OCI-LY1 (cell line): ENCODE results near the gene GLIS1.

ENCODE experiments used
- H2AFZ ChIP-seq: fragments of 200-600 bp; sonication (generic), shearing (Covaris generic); 2 replicates; pipeline ENCODE4 v1.6.0; 2014; ENCODE audit warnings: antibody characterized with exemption, mild to moderate bottlenecking, low read length
- H3F3A ChIP-seq: fragments of 200-600 bp; sonication (generic), shearing (Covaris generic); 2 replicates; pipeline ENCODE4 v1.6.0; 2014; ENCODE audit warnings: mild to moderate bottlenecking, antibody characterized with exemption, low read length, moderate library complexity; ENCODE audit not compliant: insufficient read depth
- H3K27ac ChIP-seq: fragments of 200-600 bp; sonication (generic); 2 replicates; pipeline ENCODE4 v1.5.1; 2014; ENCODE audit warnings: low read length, mixed run types, mild to moderate bottlenecking, low read depth; ENCODE audit not compliant: poor library complexity, severe bottlenecking
- H3K27me3 ChIP-seq: fragments of 200-600 bp; sonication (generic); 2 replicates; pipeline ENCODE4 v1.6.0; 2014; ENCODE audit warnings: antibody characterized with exemption, mild to moderate bottlenecking, low read length, moderate library complexity; ENCODE audit not compliant: insufficient read depth
- H3K36me3 ChIP-seq: fragments of 200-600 bp; sonication (generic); 2 replicates; pipeline ENCODE4 v1.6.1; 2014; ENCODE audit warnings: mild to moderate bottlenecking, antibody characterized with exemption, low read length, moderate library complexity, mixed read lengths; ENCODE audit not compliant: insufficient read depth
- H3K4me1 ChIP-seq: fragments of 200-600 bp; sonication (generic); 2 replicates; pipeline ENCODE4 v1.5.1; 2014; ENCODE audit warnings: mild to moderate bottlenecking, low read length, moderate library complexity; ENCODE audit not compliant: insufficient read depth, severe bottlenecking
- H3K4me2 ChIP-seq: fragments of 200-600 bp; sonication (generic), shearing (Covaris generic); 2 replicates; pipeline ENCODE4 v1.6.1; 2014; ENCODE audit warnings: low read length
- H3K4me3 ChIP-seq: fragments of 200-600 bp; sonication (generic); 2 replicates; pipeline ENCODE4 v1.5.1; 2014; ENCODE audit warnings: low read length, low read depth, mild to moderate bottlenecking, mixed read lengths; ENCODE audit not compliant: poor library complexity, severe bottlenecking
- H3K79me2 ChIP-seq: fragments of 200-600 bp; shearing (Covaris generic); 2 replicates; pipeline ENCODE4 v1.6.1; 2016; ENCODE audit warnings: mixed run types, low read length, mixed read lengths; ENCODE audit not compliant: insufficient read depth
- H3K9ac ChIP-seq: fragments of 200-600 bp; sonication (generic), shearing (Covaris generic); 2 replicates; pipeline ENCODE4 v1.6.1; 2014; ENCODE audit warnings: mild to moderate bottlenecking, low read length, mixed read lengths
- H3K9me2 ChIP-seq: fragments of 200-600 bp; sonication (generic), shearing (Covaris generic); 2 replicates; pipeline ENCODE4 v1.6.1; 2014; ENCODE audit warnings: low read depth, mild to moderate bottlenecking, low read length, mixed read lengths
- H3K9me3 ChIP-seq: fragments of 200-600 bp; shearing (Covaris generic); 2 replicates; pipeline ENCODE4 v1.6.1; 2014; ENCODE audit warnings: low read length, mixed read lengths
- H4K20me1 ChIP-seq: fragments of 200-600 bp; sonication (generic), shearing (Covaris generic); 2 replicates; pipeline ENCODE4 v1.6.0; 2016; ENCODE audit warnings: mild to moderate bottlenecking, low read length; ENCODE audit not compliant: insufficient read depth
- CTCF ChIP-seq: fragments of 200-600 bp; sonication (generic), shearing (Covaris generic); IDR thresholded peaks from 2 replicates; pipeline ENCODE4 v1.5.1; 2017; ENCODE audit warnings: mild to moderate bottlenecking, antibody characterized with exemption, low read length, moderate library complexity, mixed read lengths
- EZH2 ChIP-seq: fragments of 200-600 bp; sonication (generic), shearing (Covaris generic); IDR thresholded peaks from 2 replicates; pipeline ENCODE4 v1.8.0; 2017; ENCODE audit warnings: borderline replicate concordance, mixed run types, mild to moderate bottlenecking, antibody characterized with exemption, low read length, moderate library complexity, mixed read lengths

The GLIS1 gene

GRCh38 chr1:53478502-53478818, 260.5 kb downstream of the GLIS1 start:
- Histone ChIP-seq H3K27me3 (0 out of 2 replicates have a peak, but pooled peaks cover 3% of the 10 kb centered on the region), H3K9ac (no peak overlapping the region), H3K9me3 (no peaks in the 10 kb centered on the region), H3K27ac (no peak overlapping the region), H3F3A (no peaks in the 10 kb centered on the region), H3K36me3 (no peaks in the 10 kb centered on the region), H4K20me1 (no peaks in the 10 kb centered on the region), H3K4me2 (no peak overlapping the region), H3K4me3 (no peak overlapping the region), H2AFZ (no peak overlapping the region), H3K4me1 (no peaks in the 10 kb centered on the region), H3K79me2 (no peaks in the 10 kb centered on the region), H3K9me2 (no peaks in the 10 kb centered on the region)
- no peak for TF ChIP-seq CTCF
- TF ChIP-seq EZH2 = no peak

GRCh38 chr1:53477651-53478501, 261.1 kb downstream of the GLIS1 start:
- Histone ChIP-seq H3K4me1 (no peaks in the 10 kb centered on the region), H3K9ac (no peak overlapping the region), H2AFZ (no peak overlapping the region), H3K4me3 (no peak overlapping the region), H3K27ac (no peak overlapping the region), H4K20me1 (no peaks in the 10 kb centered on the region), H3F3A (no peaks in the 10 kb centered on the region), H3K79me2 (no peaks in the 10 kb centered on the region), H3K9me2 (no peaks in the 10 kb centered on the region), H3K36me3 (no peaks in the 10 kb centered on the region), H3K27me3 (0 out of 2 replicates have a peak, but pooled peaks cover 3% of the 10 kb centered on the region), H3K9me3 (no peaks in the 10 kb centered on the region), H3K4me2 (no peak overlapping the region)
- TF ChIP-seq EZH2 (no peak), CTCF (no peak)

- Histone ChIP-seq H3K9me3 (no peaks in the 10 kb centered on the region), H3K36me3 (no peaks in the 10 kb centered on the region), H3K4me2 (no peak overlapping the region), H3K27ac (no peak overlapping the region), H2AFZ (no peak overlapping the region), H3K4me1 (no peaks in the 10 kb centered on the region), H3F3A (no peaks in the 10 kb centered on the region), H3K9ac (no peak overlapping the region), H4K20me1 (no peaks in the 10 kb centered on the region), H3K27me3 (0 out of 2 replicates have a peak, but pooled peaks cover 3% of the 10 kb centered on the region), H3K4me3 (no peak overlapping the region), H3K9me2 (no peaks in the 10 kb centered on the region), H3K79me2 (no peaks in the 10 kb centered on the region)
- no peak for TF ChIP-seq EZH2
- TF ChIP-seq CTCF = no peak
Measured at GRCh38 chr1:53476579-53476978, 262.4 kb downstream of the GLIS1 start.
